ENCODE data around the gene PIP4K2A. TPM values are rescaled to one million over a fixed set of nuclear protein-coding genes. Genes with fewer than 3 reads are reported as not detected.

The PIP4K2A gene
- total and polyA plus RNA-seq, 2 of the 13 experiments (the other 11 are each of a cell fraction or from before 2014, with no cell fraction given), result 9.1 to 22.6 TPM

- no peak overlapping the region for H3K4me3 ChIP-seq (replicated peaks in 1 of 3; ENCODE audit: insufficient read depth in 1 of 3, low read depth in 2 of 3, low read length in 3 of 3)
- no peaks in the 10 kb centered on the region for H3K36me3 ChIP-seq (replicated peaks in 1 of 2; ENCODE audit: control insufficient read depth in 1 of 2, insufficient read depth in 2 of 2, low read length in 2 of 2)
- no peak overlapping the region for H3K27ac ChIP-seq (ENCODE audit: extremely low read length, insufficient read depth, low read length)
- ATAC-seq (no peak), FAIRE-seq (no peak), DNase-seq (ENCODE audit: low spot score) (no peak)
- no TSS peak for BruUV-seq (replicated peaks)
- H3K79me2 ChIP-seq (ENCODE audit: insufficient read depth, low read length), result no peaks in the 10 kb centered on the region
- in situ Hi-C loops (cut with HindIII; ENCODE audit: extremely low pct_ligation_motif_present, low pct_unique_long_range_greater_than_20kb) (no loop called here), intact Hi-C loops (cut with micrococcal nuclease; ENCODE audit: unreplicated experiment) (no loop called here)
- TF ChIP-seq ZNF331 (CRISPR knock-in tag; IDR thresholded peaks at IDR 0.05), result peak; percentile 41; the same call in 1 of the 2 replicates
- peak in 1 of 2 experiments; percentile 13; a peak in 1 of 4 replicates for TF ChIP-seq MAFK (conservative IDR thresholded peaks at IDR 0.05 in 1 of 2, IDR thresholded peaks at IDR 0.05 in 1 of 2; ENCODE audit: low read length in 2 of 2)
- TF ChIP-seq CEBPB (IDR thresholded peaks at IDR 0.05; ENCODE audit: borderline replicate concordance, low read depth, low read length), result peak; percentile 67; the same call in 1 of the 2 replicates
- TF ChIP-seq ATF4 (CRISPR knock-in tag; IDR thresholded peaks at IDR 0.05), result no peak
- peak; percentile 16; the same call in 1 of the 2 replicates for TF ChIP-seq NFE2 (CRISPR knock-in tag; IDR thresholded peaks at IDR 0.05)
- TF ChIP-seq ZNF407 (CRISPR knock-in tag; IDR thresholded peaks at IDR 0.05; ENCODE audit: not compliant biosample characterization), result no peak
- TF ChIP-seq FOSL2 (CRISPR knock-in tag; IDR thresholded peaks at IDR 0.05), result peak; percentile 59
- no peak for TF ChIP-seq PHF5A (CRISPR knock-in tag; IDR thresholded peaks at IDR 0.05; ENCODE audit: low read depth, unreplicated experiment)
- no peak for TF ChIP-seq ZNF746 (CRISPR knock-in tag; IDR thresholded peaks at IDR 0.05)
- TF ChIP-seq MAFF (IDR thresholded peaks at IDR 0.05; ENCODE audit: low read depth, low read length), result 0 out of 2 replicates have a peak, but pooled peaks have one; percentile 5
- H3K27me3 ChIP-seq (ENCODE audit: control insufficient read depth in 1 of 2, insufficient read depth in 2 of 2, low read length in 2 of 2), result no peaks in the 10 kb centered on the region
- CTCF ChIA-PET (ENCODE audit: low intra/inter-chr PET ratio, low total read pairs), result no interaction called here
- H2AFZ ChIP-seq (ENCODE audit: low read length), result no peak overlapping the region
- no peak overlapping the region for H3K4me2 ChIP-seq (ENCODE audit: low read depth, low read length)
- POLR2A ChIA-PET, result no interaction called here
- no peaks in the 10 kb centered on the region for H3K4me1 ChIP-seq (ENCODE audit: insufficient read depth, low read length)
- H3K9ac ChIP-seq (ENCODE audit: insufficient read depth, low read depth, low read length), result no peak overlapping the region
- H4K20me1 ChIP-seq (ENCODE audit: insufficient read depth, low read length), result no peaks in the 10 kb centered on the region
- H3K9me3 ChIP-seq (ENCODE audit: low read length), result no peaks in the 10 kb centered on the region
- WGBS (ENCODE audit: low lambda C conversion rate), result no CpG with 5 or more reads among the region's 1 CpG
Observed at GRCh38 chr10:22737587-22737986, 23.2 kb upstream of the PIP4K2A start.
